Activated CD4-positive, alpha-beta T cell treated with anti-CD3 and anti-CD28 coated beads, Interleukin-2, amount 50 U/mL, for 1 hour (primary cell): ENCODE data around the gene MEGF11.

Experiments
- DNase-seq: peaks from one replicate; pipeline ENCODE4 v3.0.0-alpha.2; 2020

The MEGF11 gene

DNA sequence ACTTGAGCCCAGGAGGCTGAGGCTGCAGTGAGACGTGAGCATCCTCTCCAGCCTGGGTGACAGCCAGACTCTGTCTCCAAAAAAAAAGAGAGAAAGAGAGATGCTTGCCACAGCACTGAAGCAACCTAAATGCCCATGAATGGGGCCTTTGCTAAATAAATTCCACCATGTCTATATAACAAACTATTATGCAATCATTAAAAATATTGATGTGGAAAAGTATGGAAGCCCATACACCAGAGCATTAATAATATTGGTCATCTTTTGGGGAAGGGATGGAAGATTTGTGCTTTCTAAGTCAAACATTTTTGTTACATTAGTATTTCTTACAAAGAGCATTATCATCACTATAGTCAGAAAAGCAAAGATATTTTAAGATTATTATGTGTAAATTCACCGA is 116.6 kb downstream of the MEGF11 start:
- DNase-seq: no peak

DNA sequence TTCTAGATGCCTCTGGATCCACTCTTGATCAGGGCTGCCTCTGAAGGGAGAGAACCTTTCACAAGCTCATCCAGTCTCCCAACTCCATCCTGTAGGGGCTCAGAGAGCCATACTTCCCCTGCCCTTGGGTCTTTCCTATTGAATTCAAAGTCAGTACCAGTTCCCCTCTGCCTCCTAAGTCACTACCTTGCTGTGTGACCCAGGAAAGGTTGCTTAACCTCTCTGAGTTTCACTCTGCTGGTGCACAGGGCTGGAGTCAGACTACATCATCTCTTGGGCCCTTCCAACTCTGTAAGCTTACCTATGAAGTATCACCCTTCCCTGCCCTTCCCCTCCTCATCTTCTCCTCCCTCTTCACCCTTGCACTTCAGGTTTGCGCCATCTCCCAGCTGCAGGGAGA is 117.9 kb downstream of the MEGF11 start:
- no peak for DNase-seq

DNA sequence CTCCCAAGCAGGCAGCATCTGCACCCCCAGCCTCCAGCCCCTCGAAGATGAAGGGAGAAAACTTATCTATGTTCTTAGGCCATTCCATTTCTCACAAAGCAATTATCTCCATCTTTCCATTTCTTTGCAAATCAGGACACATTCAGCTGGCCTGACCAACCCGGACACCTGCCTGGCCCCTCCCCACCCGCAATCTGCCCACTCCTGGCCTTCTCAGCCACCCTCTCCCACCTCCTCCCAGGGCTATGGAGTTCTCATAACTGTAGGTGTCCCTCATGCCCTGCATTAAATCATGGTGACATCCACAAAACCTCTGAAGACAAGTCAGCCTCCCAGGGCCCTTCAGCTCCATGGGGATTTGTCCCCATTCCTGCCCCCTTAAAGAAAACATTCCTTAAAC is 119.3 kb downstream of the MEGF11 start:
- no peak for DNase-seq

DNA sequence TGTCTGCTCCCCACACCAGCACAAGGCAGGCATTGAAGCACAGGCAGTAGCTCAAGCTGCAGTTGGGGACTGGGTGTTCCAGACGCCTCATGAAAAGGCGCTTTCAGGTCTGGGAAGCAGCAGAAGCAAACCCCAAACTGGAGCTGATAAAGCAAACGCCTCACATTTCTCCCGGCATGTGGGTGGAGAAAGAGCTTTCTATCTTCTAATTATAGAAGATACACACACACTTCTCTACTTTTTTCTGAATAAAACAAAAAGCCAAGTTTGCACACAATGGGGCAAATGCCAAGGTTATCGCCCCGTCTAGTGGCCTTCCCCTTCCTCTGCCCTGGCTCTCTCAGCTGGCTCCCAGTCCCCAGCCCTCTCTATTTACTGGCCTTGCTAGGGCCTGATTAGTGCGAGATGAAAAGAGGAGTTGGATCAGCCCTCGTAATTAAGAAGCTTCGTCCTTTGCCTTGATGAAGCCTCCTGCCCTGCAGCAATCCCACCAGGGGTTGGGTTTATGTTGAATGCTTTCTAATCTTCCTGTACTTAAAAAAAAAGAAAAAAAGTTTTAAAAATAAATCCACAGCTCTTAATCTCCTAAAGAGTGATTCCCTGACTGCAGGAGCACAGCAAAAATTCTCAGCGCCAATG is 120.2 kb downstream of the MEGF11 start:
- DNase-seq: no peak

DNA sequence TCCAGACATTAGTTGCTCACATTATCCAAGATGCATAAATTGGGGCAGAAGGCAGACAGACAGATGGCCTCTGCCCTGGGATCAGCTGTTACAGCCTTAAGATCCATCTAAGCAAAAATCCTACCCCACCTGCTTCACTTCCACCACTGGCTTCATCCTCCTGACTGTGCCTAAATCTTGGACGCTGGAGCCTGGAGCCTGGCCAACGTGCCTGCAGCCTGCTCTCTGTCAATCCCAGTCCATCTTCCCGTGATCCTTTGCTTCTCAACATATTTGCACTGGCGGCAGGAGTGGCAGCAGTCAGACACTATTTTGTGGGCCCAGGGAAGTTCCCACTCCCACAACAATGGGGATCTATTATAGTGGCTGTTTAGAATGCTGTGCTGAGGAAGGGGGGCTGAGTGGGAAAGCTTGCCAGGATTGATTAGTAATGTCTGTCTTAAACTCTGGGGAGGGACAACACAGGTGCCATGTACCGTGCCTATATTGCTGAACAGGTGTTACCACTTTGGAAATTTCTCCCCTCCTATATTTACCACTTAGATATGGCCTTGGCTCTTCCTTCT is 121.2 kb downstream of the MEGF11 start:
- DNase-seq: no peak

DNA sequence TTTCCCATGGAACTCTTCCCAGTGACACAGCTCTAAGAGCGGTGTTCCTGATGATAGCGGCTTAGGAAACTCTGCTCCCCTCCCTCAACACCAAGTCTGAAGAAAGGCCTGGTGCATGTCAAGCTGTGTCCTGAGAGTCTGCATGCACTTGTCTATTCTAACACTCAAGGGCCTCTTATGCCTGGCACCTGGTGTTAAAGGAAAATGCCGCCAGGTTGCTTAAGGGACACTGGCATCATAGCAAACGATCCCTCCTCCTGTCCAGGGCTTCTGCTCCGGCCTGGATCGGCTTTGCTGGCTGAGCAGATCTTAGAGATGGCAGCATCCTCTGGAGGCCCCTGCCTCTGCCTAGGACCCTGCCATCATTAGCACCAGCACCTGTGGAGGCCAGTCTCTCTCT is 121.7 kb downstream of the MEGF11 start:
- DNase-seq: no peak

DNA sequence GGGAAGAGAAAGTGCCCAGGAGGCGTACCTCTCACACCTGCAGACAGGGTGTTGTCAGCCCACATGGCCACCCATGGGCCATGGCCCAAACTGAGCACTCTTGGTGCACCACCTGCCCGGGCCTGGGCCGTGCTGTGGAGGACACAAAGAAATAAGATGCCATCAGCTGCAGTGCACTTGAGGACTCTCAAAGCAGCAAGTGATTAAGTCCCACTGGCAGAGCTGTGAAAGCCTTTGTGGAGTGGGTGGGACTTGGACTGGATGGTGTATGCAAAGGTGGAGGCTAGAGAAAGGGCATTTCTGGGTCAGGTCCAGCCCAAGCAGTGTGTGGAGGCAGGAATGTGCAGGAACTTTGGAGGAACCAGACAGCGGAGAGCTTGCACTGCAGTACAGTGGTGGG is 122.3 kb downstream of the MEGF11 start:
- DNase-seq: no peak

DNA sequence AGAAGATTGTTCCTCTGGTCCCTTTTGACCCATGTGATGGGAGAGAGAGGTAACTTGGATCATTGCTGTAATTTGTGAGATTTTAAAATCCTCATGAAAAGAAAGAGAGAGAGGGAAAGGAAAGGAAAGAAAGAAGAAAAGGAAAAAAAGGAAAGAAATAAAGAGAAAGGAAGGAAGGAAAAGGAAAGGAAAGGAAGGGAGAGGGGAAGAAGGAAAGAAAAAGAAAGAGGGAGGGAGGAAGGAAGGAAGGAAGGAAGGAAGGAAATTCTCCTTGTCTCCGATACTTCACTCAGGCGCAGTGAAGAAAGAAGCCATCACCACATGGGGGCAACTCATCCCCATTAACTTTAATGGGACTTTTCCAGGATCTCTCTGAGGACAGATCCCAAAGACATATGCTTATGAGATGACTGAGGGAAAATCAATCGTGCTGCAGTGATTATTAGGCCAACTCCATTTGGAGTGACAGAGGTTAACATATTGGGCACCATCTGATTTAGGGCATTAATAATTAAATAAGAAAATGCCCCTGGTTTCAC is 123.0 kb downstream of the MEGF11 start:
- DNase-seq: no peak

DNA sequence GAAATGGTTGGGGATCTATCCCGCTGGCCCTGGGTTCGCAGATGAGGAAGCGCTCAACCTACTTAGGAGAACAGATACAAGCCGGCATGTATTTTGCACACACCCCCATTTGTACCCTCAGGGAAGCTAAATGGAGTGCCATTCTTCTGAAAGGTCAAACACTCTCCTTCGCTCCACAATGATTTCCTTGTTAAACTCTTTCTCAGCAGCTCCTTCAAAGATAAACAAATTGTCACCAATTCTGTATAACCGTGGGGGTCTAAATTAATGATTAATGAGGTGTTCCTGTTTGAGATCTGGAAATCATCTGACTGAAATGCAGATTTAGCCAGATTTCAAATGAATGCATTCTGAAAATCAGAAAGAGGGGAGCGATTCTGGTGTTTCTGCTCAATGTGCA is 124.0 kb downstream of the MEGF11 start:
- no peak for DNase-seq

DNA sequence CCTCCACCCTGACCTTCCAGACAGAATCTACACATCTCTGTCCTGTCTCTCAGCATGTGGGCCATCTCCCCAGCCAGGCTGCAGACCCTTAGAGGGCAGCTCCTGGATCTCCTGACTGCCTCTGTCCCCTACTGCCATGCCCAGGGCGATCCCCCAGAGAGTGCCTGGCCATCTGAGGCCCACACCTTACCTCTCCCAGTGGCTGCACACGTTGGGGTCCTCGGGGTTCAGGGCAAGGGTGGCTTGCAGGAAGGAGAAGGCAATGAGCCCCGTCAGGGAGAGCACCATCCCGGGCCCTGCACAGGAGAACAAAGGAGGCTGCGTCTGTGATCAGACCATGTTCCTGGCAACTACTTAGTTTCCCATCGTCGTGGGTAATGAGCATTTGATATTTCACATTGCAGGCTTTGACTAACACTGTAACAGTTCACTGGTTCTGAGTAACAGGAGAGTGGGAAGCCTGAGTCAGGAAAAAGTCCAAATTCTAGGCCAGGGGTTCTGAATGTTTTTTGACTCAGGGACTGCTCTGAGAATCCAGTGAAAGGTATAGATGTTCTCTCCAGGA is 125.4 kb downstream of the MEGF11 start:
- DNase-seq: no peak

DNA sequence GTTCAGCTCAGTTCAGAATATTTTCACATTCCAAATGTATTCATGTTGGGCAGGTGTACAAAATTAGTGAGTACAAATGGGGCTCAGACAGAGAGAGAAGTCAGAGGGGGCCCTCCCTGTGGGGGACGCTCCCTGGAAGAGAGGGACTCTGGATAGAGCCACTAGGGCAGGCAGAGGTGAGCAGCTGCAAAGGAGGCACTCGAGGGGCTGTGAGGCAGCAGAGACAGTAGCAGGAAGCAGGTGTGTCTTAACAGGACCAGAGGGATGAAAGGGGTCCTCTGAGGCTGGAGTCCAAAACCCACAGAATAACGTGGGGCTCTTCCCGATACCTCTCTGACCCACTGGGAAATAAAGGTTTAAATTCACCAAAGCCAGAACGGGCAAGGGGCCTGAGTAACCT is 127.1 kb downstream of the MEGF11 start:
- DNase-seq: no peak

DNA sequence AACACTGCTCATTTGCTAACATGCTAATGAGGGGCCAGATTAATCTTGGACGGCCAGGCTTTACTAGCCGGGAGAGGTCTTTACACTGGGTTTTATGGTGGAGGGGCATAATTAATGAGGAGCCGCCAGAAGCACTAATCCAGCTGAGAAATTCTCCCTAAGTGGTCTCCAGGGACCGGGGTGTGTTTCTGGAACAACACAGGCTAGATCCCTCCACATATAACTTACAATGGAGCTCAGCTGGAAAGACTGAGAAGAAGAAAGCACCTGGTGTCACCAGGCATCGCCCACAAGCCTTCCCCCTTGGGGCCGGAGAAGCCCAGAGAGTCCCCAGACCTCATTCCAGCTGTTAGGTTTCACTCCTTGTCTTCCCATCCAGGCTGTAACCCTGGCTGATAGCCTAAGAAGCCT is 127.5 kb downstream of the MEGF11 start:
- DNase-seq: no peak

DNA sequence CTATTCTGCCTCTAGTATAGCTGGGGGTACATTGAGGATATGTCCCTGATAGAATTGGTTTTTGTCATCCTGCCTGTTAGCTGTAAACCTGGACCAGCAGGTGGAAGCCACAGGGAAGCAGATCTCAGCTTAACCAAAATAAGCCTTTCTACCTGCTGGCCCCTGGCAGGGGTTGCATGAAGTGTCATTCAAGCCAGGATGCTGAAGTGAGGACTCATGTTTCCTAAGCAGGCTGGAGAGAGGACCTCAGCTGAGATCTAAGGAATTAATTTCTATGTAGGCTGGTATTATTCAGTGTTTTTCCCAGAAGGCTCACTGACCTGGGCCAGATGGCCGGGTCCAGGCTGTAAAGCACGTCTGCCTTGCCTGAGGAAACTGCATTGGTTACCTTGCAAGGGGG is 128.9 kb downstream of the MEGF11 start:
- DNase-seq: no peak

DNA sequence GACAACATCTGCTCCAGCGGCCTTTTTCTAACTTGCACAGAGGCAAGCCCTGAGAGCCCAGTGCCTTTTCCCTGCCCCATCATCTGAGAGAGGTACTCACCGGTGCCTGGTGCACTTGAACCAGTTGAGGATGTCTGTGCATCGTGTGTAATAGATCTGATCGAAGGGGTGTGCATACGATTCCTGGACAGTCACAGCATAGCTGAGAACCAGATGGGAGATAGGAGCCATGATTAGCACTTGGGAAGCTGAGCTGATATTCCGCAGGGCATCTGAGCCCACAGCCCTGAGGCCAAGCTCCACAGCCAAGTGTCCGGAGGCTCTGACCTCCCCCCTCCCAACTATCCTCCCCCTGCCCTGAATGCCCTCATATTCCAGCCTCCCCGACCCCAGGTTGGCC is 129.8 kb downstream of the MEGF11 start:
- no peak for DNase-seq

DNA sequence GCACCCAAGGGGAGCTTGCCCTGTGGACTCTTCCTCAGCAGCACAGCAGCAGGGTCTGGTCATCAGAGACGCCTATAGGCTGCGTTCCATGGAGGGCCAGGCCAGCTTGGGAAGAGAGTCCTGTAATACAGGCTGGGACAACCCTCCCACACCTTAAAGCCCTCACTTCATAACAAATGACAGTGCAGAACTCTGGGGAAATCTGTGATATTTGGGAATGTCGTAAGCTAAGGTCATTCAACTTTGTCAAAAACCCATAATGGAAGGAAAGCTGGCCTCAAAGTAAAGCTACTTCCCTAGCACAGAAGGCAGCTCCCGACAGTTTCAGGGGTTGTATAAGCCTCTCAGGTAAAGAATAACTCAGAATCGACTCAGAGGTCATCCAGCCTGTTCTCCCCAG is 133.1 kb downstream of the MEGF11 start:
- no peak for DNase-seq

DNA sequence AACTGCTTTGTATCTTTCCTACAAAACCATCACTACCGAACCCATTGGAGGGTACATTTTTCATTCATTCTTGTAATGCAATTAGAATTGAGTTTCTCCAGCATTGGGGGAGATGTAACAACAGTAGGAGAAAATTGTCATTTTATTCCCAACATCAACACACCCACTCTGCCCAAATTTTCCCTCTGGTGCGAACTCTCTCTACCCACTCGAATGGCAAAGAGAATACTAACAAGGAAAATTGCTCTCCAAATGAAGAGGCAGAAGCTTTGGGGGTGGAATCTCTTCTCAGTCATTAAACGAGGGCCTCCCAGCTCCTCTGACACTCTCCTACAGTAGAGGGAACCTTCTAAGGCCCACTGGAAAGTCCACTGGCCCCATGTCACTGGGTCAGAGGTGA is 135.7 kb downstream of the MEGF11 start:
- no peak for DNase-seq

DNA sequence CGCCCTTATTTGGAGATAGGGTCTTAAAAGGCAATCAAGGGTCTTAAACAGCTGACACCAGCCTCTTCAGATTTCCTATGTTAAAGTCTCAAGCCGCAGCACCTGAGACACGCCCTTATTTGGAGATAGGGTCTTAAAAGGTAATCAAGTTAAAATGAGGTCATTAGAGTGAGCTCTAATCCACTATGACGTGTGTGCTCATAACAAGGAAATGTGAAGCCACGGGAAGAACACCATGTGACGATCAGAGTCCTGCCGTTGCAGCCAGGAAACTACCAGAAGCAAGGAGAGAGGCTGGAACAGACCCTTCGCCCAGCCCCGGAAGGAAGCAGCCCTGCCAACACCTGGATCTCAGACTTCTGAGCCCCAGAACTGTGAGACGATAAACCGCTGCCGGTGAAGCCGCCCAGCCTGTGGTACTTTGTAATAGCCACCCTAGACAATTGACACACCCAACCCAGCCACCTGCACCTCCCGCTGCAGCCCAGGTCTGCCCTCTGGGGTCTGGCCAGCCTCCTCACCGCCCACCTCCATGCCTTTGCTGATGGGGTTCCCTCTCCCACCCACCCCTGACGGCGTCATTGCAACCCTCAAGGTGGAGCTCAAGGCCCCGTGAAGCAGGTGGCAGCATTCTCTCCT is 137.9 kb downstream of the MEGF11 start:
- DNase-seq: peak; percentile 41

DNA sequence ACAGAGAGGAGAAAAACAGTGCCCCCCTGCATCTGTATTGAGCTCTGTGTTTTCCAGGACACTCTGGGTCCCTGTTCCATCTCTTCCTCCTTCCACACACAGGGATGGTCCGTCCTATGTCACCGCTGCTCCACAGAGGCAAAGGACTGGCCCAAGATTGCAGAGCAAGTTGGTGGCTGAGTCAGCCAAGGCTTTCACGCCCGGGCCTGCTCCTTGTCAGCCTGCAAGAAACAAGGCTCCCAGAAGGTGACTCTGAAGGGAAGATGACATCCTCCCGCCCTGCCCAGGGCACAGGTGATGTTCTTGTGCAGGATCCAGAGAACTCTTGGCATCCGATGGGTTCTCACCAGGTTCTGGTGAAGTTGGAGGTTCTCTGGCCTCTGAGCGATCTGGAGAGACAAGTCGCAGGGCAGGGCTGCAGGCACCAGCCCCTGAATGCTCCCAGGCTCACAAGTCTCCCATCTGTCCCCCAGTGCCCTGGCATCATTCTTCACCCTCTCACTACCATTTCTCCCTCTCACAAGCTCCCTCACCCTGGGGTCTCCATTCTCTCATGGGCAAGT is 138.6 kb downstream of the MEGF11 start:
- DNase-seq: no peak

DNA sequence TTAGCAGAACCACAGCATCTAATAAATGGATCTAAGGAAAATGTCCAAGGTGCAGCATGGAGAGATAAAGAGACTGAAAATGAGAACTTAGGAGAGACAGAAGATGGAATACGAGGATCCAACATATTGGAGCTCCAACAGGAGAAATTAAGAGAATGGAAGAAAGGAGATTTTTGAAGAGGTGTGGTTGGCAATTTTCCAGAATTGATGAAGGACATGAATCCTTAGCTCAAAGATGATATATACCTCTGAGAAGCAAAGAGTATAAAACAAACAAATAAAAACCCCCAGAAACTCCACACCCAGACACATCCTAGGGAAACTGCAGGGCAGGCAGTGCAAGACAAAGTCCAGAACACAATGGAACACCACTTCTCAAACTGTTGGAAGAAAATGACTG is 141.2 kb downstream of the MEGF11 start:
- DNase-seq: no peak

DNA sequence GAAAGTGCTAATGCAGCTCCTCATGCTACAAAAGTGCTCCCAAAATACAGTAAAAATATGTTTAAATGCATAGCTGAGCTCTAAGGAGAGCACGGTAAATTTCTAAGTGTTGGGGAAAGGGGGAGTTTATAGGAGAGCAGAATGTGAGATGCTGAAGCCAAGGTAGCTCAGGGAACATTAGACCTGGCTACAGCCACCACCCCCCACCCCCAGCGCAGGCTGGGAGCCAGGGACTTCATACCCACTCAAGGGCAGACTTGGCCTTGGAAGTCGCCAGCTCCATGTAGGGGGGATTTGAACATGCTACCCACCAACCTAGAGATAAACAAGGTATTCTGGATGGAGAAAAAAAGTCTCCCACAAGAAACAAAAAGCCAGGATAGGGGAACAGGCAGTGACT is 142.2 kb downstream of the MEGF11 start:
- DNase-seq: no peak

DNA sequence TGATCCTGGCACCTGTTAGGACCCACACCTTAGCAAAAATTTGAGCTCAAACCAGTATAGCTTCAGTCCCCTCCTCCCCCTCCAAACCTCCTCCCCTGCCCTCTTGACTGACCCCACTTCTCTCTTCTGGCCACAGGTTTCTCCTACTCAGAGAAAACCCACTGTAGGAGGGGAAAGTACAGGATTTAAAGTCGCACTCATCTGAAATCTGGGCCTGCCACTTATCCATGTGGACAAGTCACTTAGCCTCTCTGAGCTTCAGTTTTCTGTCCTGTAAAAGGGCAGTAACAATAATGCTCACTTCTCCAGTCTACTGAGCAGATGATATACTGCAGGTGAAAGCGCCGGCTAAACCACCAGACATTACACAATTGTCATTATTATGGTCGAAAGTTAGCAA is 142.7 kb downstream of the MEGF11 start:
- DNase-seq: no peak

DNA sequence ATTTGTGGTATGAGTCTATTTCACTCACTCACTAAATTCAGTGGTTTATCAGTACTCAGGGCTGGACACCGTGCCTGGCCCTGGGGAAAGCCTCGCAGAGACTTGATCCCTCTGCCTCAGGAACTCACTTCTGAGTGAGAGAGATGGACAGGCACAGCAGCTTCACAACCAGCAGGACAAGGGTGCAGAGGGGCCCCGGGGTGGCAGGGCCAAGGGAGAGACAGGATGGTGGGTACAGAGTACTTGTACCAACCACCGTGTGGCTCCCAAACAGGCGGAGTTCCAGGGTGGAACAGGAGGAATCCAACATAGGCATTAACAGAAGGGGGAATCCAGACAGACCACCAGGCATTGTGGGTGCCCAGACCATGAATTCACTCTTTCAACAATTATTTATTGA is 143.7 kb downstream of the MEGF11 start:
- no peak for DNase-seq

DNA sequence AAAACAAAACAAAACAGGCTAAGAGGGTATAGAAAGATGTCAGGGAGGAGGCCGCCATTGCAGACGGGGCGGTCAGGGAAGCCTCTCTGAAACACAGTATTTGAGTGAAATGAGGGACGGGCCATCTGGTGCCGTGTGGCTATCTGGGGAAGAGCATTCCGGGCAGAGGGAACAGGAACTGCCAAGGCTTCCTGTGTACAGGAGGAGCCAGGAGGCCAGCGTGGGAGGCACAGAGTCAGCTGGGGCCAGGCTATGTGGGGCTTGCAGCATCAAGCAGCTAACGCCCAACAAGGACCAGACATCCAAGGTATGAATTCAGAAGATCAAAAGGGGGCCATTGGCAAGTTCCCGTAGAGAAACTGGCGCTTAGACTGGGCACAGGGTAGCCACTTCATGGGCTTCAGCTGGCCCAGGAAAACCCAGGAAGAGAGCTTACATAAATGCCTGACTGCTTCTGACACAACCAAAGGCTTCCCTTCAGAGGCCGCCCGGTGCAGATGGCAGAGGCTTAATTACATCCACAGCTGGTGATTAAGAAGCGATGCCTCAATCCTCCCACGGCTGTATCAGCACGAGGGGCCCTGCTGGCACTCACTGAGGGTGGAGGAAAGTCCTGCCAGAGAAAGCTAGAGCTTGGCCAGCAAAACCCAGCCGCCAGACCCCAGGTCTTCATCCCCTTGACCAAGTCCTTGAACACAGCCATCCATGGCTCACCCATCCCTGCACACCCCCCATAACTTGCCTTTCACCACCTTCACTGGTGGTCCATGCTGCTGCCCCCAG is 144.9 kb downstream of the MEGF11 start:
- DNase-seq: no peak
